ENCODE data around the gene OSGEP.

OSGEP gene

GRCh38 chr14:20427231-20428009 lies 27.2 kb downstream of the OSGEP start:
- DNase-seq: no peak
- Mint-ChIP-seq H3K4me1 (peaks cover 36% of the 10 kb centered on the region), H3K27me3 (no peaks in the 10 kb centered on the region), H3K4me3 (peak overlapping the region; percentile 71), H3K27ac (peak overlapping the region; percentile 88 to 90), H3K9me3 (no peaks in the 10 kb centered on the region)
- ATAC-seq: peak; percentile 82

- no peak for DNase-seq
- Mint-ChIP-seq H3K4me1 (peaks cover 29% of the 10 kb centered on the region), H3K9me3 (no peaks in the 10 kb centered on the region), H3K27me3 (no peaks in the 10 kb centered on the region), H3K27ac (no peak overlapping the region), H3K4me3 (no peak overlapping the region)
- no peak for ATAC-seq
Measured at GRCh38 chr14:20424851-20425250, 29.8 kb downstream of the OSGEP start.

GRCh38 chr14:20422886-20423285 lies 31.7 kb downstream of the OSGEP start:
- no peaks in the 10 kb centered on the region for H3K27me3 Mint-ChIP-seq
- H3K4me3 Mint-ChIP-seq: no peak overlapping the region
- no peak for DNase-seq
- H3K27ac Mint-ChIP-seq: no peak overlapping the region
- H3K4me1 Mint-ChIP-seq: peaks cover 9% of the 10 kb centered on the region
- no peaks in the 10 kb centered on the region for H3K9me3 Mint-ChIP-seq
- ATAC-seq: no peak

GRCh38 chr14:20421267-20421666 lies 33.3 kb downstream of the OSGEP start:
- H3K27ac Mint-ChIP-seq: no peak overlapping the region
- H3K4me1 Mint-ChIP-seq: no peaks in the 10 kb centered on the region
- H3K9me3 Mint-ChIP-seq: no peaks in the 10 kb centered on the region
- no peak for ATAC-seq
- no peak for DNase-seq
- no peak overlapping the region for H3K4me3 Mint-ChIP-seq
- no peaks in the 10 kb centered on the region for H3K27me3 Mint-ChIP-seq

- no peaks in the 10 kb centered on the region for H3K27me3 Mint-ChIP-seq
- no peak overlapping the region for H3K27ac Mint-ChIP-seq
- ATAC-seq: peak; percentile 53
- H3K4me1 Mint-ChIP-seq: peaks cover 12% of the 10 kb centered on the region
- H3K9me3 Mint-ChIP-seq: no peaks in the 10 kb centered on the region
- H3K4me3 Mint-ChIP-seq: no peak overlapping the region
- DNase-seq: no peak
Measured at GRCh38 chr14:20419419-20419818, 35.2 kb downstream of the OSGEP start.

- Mint-ChIP-seq H3K27me3 (no peaks in the 10 kb centered on the region), H3K27ac (no peak overlapping the region), H3K4me1 (peaks cover 19% of the 10 kb centered on the region), H3K4me3 (no peak overlapping the region), H3K9me3 (no peaks in the 10 kb centered on the region)
- DNase-seq: no peak
- ATAC-seq: no peak
Measured at GRCh38 chr14:20418501-20418909, 36.1 kb downstream of the OSGEP start.

- Mint-ChIP-seq H3K4me1 (peaks cover 19% of the 10 kb centered on the region), H3K27ac (no peak overlapping the region)
Measured at GRCh38 chr14:20417250-20418186, 37.1 kb downstream of the OSGEP start.

GRCh38 chr14:20416223-20416622 lies 38.4 kb downstream of the OSGEP start:
- ATAC-seq (no peak), DNase-seq (no peak)
- H3K27ac Mint-ChIP-seq: peak overlapping the region; percentile 4 to 70
- H3K9me3 Mint-ChIP-seq: no peaks in the 10 kb centered on the region
- H3K27me3 Mint-ChIP-seq: no peaks in the 10 kb centered on the region
- peak overlapping the region in 1 of 2 donors; percentile 41 for H3K4me3 Mint-ChIP-seq
- peaks cover 28% of the 10 kb centered on the region for H3K4me1 Mint-ChIP-seq

More at GRCh38 chr14:20417250-20418186, 37.1 kb downstream of the OSGEP start:
- Mint-ChIP-seq H3K27me3 (no peaks in the 10 kb centered on the region), H3K9me3 (no peaks in the 10 kb centered on the region), H3K4me3 (no peak overlapping the region)
- no peak for ATAC-seq
- no peak for DNase-seq

- H3K4me3 Mint-ChIP-seq: peak overlapping the region in 1 of 2 donors; percentile 41
- H3K27me3 Mint-ChIP-seq: no peaks in the 10 kb centered on the region
- peak; percentile 55 for ATAC-seq
- H3K4me1 Mint-ChIP-seq: peaks cover 32% of the 10 kb centered on the region
- no peaks in the 10 kb centered on the region for H3K9me3 Mint-ChIP-seq
- H3K27ac Mint-ChIP-seq: peak overlapping the region; percentile 4 to 70
- DNase-seq: peak; percentile 33
Measured at GRCh38 chr14:20415782-20416206, 38.8 kb downstream of the OSGEP start.

- DNase-seq (peak; percentile 25 to 35), ATAC-seq (peak; percentile 64)
- no peaks in the 10 kb centered on the region for H3K9me3 Mint-ChIP-seq
Measured at GRCh38 chr14:20413744-20414082, 40.9 kb downstream of the OSGEP start.

GRCh38 chr14:20412876-20413743 lies 41.5 kb downstream of the OSGEP start, which contains the start of gene TEP1:
Gene TEP1, minus strand, starts transcription at chr14:20413501. Its CDS starts 5,062 bp downstream, at chr14:20408439.
- peak within 1 kb of the TSS; percentile 91 to 98 for H3K4me3 Mint-ChIP-seq
- no peaks in the 10 kb centered on the region for H3K9me3 Mint-ChIP-seq
- peak within 1 kb of the TSS; percentile 89 to 98 for H3K27ac Mint-ChIP-seq
- H3K27me3 Mint-ChIP-seq: no peaks in the 10 kb centered on the region
- H3K4me1 Mint-ChIP-seq: peaks cover 43% of the 10 kb centered on the region
- DNase-seq: peak; percentile 68 to 74
- peak; percentile 87 for ATAC-seq

More at GRCh38 chr14:20413744-20414082, 40.9 kb downstream of the OSGEP start:
- peaks cover 41% of the 10 kb centered on the region for H3K4me1 Mint-ChIP-seq
- H3K4me3 Mint-ChIP-seq: peak overlapping the region; percentile 91 to 98
- H3K27me3 Mint-ChIP-seq: no peaks in the 10 kb centered on the region
- peak overlapping the region; percentile 89 to 98 for H3K27ac Mint-ChIP-seq

- DNase-seq: no peak
- peak overlapping the region; percentile 89 to 98 for H3K27ac Mint-ChIP-seq
Measured at GRCh38 chr14:20412411-20412810, 42.2 kb downstream of the OSGEP start.

GRCh38 chr14:20409226-20409625 lies 45.4 kb downstream of the OSGEP start:
- Mint-ChIP-seq H3K4me3 (no peak overlapping the region), H3K4me1 (peaks cover 56% of the 10 kb centered on the region), H3K9me3 (no peaks in the 10 kb centered on the region), H3K27me3 (no peaks in the 10 kb centered on the region), H3K27ac (no peak overlapping the region)
- no peak for DNase-seq
- no peak for ATAC-seq

More at GRCh38 chr14:20412411-20412810, 42.2 kb downstream of the OSGEP start:
- H3K27me3 Mint-ChIP-seq: no peaks in the 10 kb centered on the region
- peak; percentile 46 for ATAC-seq
- H3K9me3 Mint-ChIP-seq: no peaks in the 10 kb centered on the region
- peaks cover 47% of the 10 kb centered on the region for H3K4me1 Mint-ChIP-seq
- peak overlapping the region; percentile 91 to 98 for H3K4me3 Mint-ChIP-seq

GRCh38 chr14:20403521-20403920 lies 51.1 kb downstream of the OSGEP start:
- no peaks in the 10 kb centered on the region for H3K27me3 Mint-ChIP-seq
- H3K4me3 Mint-ChIP-seq: no peak overlapping the region
- DNase-seq (no peak), ATAC-seq (no peak)
- no peaks in the 10 kb centered on the region for H3K9me3 Mint-ChIP-seq
- no peak overlapping the region for H3K27ac Mint-ChIP-seq
- H3K4me1 Mint-ChIP-seq: peaks cover 56% of the 10 kb centered on the region

Measured in stimulated activated naive CD8-positive, alpha-beta T cell treated with anti-CD3 and anti-CD28 coated beads, Interleukin-15, amount 100 ng/mL, for 72 hours (primary cell).